NOMO-1 treated with dmso at 0.1 percent for 144 hours (cell line): ENCODE data around the gene MRPS7.

ENCODE experiments used
- DNase-seq: peaks from one replicate; lab custom pipeline; 2025; ENCODE audit not compliant: unreplicated experiment; lab: John Stamatoyannopoulos, UW

Gene MRPS7

DNA sequence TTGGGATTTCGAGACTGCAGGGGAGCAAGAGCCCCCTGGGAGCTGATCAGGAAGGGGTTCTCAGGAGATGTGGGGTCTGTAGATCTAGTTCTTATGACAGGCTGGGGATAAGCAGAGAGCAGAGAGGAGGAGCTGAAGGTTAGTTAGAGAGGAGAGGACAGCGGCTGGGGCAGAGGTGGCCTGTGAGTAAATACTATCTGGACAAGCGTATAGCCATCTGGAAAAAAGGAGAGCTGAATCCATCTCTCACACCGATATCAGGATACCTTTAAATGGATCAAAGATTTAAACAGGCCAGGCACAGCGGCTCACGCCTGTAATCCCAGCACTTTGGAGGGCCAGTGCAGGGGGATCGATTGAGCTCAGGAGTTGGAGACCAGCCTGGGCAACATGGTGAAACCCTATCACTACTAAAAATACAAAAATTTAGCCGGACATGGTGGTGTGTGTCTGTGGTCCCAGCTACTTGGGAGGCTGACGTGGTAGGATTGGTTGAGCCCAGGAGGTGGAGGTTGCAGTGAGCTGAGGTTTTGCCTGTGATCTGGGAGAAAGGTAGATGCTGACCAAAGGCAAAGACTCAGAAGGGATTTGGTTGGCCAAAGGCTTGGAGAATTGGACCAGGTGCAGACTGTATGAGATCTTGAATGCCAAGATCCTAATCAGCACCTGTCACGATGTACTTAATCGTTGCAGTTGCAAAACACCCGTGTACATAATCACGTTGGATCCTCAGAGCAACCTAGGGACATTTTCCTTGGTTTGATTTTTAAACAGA lies 46.5 kb downstream of the MRPS7 start:
- DNase-seq = no peak

DNA sequence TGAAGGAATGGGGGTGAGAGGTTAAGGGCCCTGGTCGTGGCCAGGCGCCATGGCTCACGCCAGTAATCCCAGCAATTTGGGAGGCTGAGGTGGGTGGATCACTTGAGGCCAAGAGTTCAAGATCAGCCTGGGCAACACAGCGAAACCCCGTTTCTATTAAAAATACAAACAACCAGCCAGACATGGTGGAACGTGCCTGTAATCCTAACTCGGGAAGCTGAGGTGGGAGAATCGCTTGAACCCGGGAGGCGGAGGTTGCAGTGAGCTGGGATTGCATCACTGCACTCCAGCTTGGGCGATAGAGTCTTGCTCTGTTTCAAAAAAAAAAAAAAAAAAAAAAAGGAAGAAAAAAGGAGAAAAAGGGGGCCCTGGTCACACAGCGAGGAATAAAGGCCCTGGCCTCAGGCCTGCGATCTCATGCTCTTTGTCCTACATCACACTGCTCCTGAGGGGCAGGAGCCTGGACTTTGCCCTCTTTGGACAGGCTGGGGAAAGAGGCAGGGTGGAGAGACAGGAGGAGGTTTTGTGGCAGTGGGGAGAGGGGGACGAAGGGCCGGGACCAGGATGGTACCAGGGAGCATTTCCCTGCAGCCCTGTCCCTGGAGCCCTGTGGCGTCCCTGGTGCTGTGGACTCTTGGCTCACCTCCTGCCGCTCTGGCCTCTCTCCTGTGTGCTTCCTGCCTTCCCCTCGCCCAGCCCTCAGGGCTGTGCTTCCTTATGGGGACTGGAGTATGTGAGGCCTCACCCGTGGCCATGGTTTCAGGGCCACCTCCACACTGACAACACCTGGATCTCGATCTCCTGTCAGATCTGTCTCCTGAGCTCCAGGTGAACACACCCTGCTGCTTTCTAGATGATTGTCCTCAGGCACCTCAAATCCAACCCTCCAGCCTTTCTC lies 47.3 kb downstream of the MRPS7 start:
- DNase-seq = peak; percentile 19

DNA sequence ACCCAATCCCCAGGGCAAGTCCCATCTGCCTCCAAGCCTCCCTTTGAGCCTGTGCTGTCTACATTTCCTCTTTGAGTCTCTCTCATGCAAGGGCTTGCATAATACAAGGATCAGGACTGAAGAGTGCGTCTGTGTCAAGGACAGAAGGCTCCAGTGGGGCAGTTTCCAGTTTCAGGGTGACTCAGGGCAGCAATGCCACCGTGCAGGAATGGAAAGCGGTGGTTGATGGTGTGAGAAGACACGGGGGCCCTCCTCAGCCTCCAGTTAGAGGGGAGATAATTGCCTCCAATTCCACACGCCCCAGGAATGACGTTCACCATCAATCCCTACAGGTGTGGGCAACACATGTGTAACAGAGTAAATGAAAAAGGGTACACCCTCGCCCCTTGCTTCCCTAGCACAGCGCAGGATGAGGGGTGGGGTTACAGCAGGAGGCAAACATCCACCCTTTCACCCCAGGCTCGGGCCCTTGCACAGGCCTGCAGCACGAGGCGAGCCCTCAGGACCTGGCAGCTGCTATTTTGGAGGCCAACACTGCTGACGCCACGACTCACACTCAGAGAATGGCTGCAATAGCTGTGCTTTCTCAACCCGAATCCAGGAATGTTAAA lies 52.4 kb downstream of the MRPS7 start:
- peak; percentile 79 for DNase-seq

DNA sequence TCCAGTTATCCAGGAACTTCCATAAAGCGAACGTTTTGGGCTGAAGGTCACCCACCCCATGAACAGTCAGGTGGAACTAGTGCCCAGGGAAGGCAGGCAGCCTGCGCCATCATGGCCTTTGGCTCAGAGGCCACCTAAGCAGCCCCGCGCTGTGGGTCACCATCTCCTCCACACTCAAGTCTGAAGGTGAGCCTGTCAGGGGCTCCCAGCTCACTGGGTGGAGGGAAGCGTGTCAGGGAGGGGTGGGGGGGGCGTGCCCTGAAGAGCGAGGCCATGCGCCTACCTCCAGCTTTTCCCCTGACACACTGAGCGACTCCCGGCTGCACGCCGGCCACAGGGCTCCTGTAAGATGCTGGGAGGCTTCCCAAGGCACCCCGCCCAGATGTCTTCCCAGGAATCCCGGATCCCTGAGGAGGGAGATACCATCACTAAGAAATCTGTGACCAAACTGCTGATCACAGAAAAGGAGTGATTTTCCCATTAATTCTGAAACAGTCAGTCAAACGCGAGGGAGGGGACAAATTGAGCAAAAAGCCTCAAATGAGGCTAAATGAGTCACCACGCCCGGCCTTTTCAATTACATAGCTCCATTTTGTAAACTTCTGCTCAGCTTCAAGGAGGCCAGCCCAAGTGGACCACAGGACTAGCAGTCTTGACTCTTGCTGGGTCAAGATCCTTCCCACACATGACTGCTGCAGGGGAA lies 54.0 kb downstream of the MRPS7 start:
- DNase-seq = peak; percentile 39
